T-helper 2 cell (primary cell): ENCODE data around the gene OR52A5.

Experiments used
- DNase-seq, 5 experiments: peaks; one replicate each; pipeline versions ENCODE4 v3.0.0 to v3.0.0-alpha.2; 2012 to 2022

OR52A5 gene

DNA sequence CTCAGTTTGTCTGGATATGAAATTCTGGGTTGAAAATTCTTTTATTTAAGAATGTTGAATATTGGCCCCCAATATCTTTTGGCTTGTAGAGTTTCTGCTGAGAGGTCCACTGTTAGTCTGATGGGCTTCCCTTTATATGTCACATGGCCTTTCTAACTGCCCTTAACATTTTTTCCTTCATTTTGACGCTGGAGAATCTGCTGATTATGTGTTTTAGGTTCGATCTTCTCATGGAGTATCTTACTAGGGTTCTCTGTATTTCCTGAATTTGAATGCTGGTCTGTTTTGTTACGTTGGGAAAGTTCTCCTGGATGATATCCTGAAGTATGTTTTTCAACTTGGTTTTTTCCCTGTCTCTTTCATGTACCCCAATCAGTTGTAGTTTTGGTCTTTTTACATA, 22.8 kb downstream of the OR52A5 start:
- no peak for DNase-seq

- no peak for DNase-seq
Observed at GRCh38 chr11:5107285-5107684, 30.9 kb downstream of the OR52A5 start.

GRCh38 chr11:5103066-5103465, 35.1 kb downstream of the OR52A5 start:
- no peak for DNase-seq

DNA sequence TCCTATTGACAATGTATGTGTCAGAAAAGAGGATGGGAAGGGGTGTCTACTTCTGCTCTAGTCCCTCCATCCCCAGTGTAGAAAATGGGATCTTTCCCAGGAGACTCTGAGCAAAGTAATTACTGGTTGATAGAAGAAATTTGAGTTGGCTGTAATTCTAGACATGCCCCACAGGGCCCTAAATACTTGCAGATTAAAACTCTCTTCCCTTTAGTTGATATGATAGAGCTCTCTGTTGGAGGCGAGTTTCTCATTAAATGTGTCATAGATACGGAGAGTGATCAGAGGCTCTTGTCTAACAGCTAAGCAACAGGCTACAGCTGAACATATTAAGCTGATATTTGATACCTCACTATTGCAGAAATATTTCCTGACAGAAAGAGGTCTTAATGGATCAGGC, 35.9 kb downstream of the OR52A5 start:
- no peak for DNase-seq

DNA sequence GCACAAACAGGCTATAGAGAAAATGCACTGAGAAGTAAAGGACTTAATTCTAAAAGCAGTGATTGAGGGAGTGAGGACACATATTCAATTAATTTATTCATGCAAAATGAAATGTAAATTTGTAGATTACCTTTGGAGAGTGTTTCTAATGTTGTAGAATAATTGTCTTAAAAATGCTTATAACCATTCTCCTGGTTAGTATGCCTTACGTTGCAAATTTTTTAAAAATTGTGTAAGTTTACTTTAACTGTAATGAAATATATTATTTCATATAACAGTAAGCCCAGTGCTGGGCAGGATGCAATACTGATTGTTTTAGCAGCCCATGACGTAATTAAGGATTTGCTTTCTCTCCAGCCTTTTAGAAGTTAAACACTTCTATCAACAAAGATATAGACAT, 42.1 kb downstream of the OR52A5 start:
- DNase-seq = no peak

DNA sequence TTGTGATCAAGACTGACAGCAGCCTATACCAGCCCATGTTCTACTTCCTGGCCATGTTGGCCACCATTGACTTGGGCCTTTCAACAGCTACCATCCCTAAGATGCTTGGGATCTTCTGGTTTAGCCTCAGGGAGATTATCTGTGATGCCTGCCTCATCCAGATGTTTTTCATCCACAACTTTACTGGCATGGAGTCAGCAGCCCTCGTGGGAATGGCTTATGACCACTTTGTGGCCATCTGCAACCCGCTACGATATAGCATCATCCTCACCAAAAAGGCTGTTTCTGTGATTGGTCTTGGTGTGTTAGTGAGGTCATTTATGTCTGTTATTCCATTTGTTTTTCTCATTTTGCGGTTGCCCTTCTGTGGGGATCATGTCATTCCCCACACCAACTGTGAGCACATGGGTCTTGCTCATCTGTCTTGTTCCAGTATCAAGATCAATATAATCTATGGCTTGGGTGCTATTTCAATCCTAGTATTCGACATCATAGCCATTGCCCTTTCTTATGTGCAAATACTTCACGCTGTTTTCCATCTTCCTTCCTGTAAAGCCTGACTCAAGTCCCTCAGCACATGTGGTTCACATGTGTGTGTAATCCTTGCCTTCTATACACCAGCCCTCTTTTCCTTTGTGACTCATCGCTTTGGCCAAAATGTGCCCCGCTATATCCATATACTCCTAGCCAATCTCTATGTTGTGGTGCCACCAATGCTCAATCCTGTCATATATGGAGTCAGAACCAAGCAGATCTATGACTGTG, 45.2 kb downstream of the OR52A5 start:
- DNase-seq = no peak

- DNase-seq = no peak
Observed at GRCh38 chr11:5090668-5091067, 47.5 kb downstream of the OR52A5 start.

DNA sequence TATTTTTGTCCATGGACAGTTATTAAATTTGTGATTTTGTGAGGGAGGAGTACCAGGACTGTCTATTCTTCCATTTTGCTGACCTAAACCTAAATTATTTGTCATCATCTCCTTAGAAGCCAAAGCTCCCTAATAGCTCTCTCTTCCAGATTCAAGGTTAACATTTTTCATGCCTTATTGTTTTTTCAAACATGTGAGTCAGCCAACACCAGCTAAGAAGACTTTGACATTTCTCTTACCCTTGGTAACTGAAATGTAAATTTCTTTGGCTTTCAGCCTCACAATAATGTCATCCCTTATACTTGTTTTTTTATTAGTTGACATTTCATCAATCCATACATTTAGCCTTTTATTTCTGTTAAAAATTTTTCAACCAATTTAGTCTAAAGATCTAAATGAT, 49.6 kb downstream of the OR52A5 start:
- DNase-seq = no peak

- DNase-seq = no peak
Observed at GRCh38 chr11:5083602-5084001, 54.6 kb downstream of the OR52A5 start.

DNA sequence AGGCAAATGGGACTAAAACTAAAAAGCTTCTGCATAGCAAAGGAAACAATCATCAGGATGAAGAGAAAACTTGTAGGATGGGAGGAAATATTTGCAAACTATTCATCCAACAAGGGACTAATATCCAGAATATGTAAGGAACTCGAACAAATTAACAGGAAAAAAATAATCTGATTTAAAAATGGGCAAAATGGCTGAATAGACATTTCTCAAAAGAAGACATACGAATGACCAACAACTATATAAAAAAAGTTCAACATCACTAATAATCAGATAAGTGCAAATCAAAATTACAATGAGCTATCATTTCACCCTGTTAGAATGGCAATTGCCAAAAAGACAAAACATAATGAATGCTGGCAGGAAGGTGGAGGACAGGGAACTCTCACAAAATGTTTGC, 56.8 kb downstream of the OR52A5 start:
- no peak for DNase-seq
